Mesenchymal stem cell (in vitro differentiated cells and primary cell): ENCODE results near the gene PRKAG3.

Experiments
- DNase-seq: peaks from one replicate; pipeline ENCODE4 v3.0.0-alpha.2; 2013
- H2AFZ ChIP-seq: one replicate; pipeline ENCODE4 v1.6.1; 2013; ENCODE audit warnings: low read depth, mild to moderate bottlenecking, control low read depth, inconsistent platforms, low read length, moderate library complexity
- H2AK5ac ChIP-seq: 2 replicates; pipeline ENCODE4 v1.6.1; 2013; ENCODE audit warnings: low read length, moderate library complexity, mild to moderate bottlenecking, inconsistent platforms; ENCODE audit not compliant: severe bottlenecking
- H2BK120ac ChIP-seq: one replicate; pipeline ENCODE4 v1.6.1; 2013; ENCODE audit warnings: low read depth, mild to moderate bottlenecking, inconsistent platforms, low read length, moderate library complexity
- H2BK12ac ChIP-seq, 2 experiments: one replicate each; pipeline ENCODE4 v1.6.1; 2013; ENCODE audit warnings: inconsistent platforms in 2 of 2, low read length in 2 of 2, mild to moderate bottlenecking in 2 of 2, moderate library complexity in 2 of 2, control low read depth in 1 of 2
- H2BK15ac ChIP-seq: one replicate; pipeline ENCODE4 v1.6.1; 2013; ENCODE audit warnings: mild to moderate bottlenecking, low read depth, inconsistent platforms; ENCODE audit not compliant: poor library complexity, severe bottlenecking
- H2BK5ac ChIP-seq: 2 replicates; pipeline ENCODE4 v1.6.1; 2013; ENCODE audit warnings: low read depth, mild to moderate bottlenecking, low read length, control low read depth, inconsistent platforms; ENCODE audit not compliant: poor library complexity, severe bottlenecking
- H3K14ac ChIP-seq, 2 experiments: one replicate each; pipeline ENCODE4 v1.6.1; 2013; ENCODE audit warnings: inconsistent platforms in 2 of 2, low read length in 2 of 2, control low read depth in 1 of 2, mild to moderate bottlenecking in 1 of 2, moderate library complexity in 1 of 2
- H3K18ac ChIP-seq, 2 experiments: one replicate each; pipeline ENCODE4 v1.6.1; 2013; ENCODE audit warnings: inconsistent platforms in 2 of 2, low read length in 2 of 2, control low read depth in 1 of 2, low read depth in 1 of 2, mild to moderate bottlenecking in 1 of 2
- H3K23ac ChIP-seq, 2 experiments: one replicate each; pipeline ENCODE4 v1.6.1; 2013; ENCODE audit warnings: inconsistent platforms in 2 of 2, low read length in 2 of 2, mild to moderate bottlenecking in 2 of 2, moderate library complexity in 2 of 2, control low read depth in 1 of 2
- H3K27ac ChIP-seq: 2 replicates; pipeline ENCODE4 v1.5.1; 2013; ENCODE audit warnings: mild to moderate bottlenecking, moderate library complexity, low read length, control low read depth, inconsistent platforms; ENCODE audit not compliant: poor library complexity, severe bottlenecking
- H3K27me3 ChIP-seq, 2 experiments: 2 replicates each; pipeline versions ENCODE4 v1.6.1 to v1.7.0; 2013; ENCODE audit warnings: low read length in 2 of 2, mild to moderate bottlenecking in 2 of 2, moderate library complexity in 2 of 2, control low read depth in 1 of 2, inconsistent platforms in 1 of 2; ENCODE audit not compliant: control insufficient read depth in 1 of 2, insufficient read depth in 1 of 2
- H3K36me3 ChIP-seq, 2 experiments: 2 replicates each; pipeline versions ENCODE4 v1.6.1 to v1.7.0; 2013; ENCODE audit warnings: low read length in 2 of 2, control low read depth in 1 of 2, inconsistent platforms in 1 of 2, low read depth in 1 of 2, mild to moderate bottlenecking in 1 of 2; ENCODE audit not compliant: insufficient read depth in 2 of 2, control insufficient read depth in 1 of 2
- H3K4ac ChIP-seq, 2 experiments: one replicate each; pipeline ENCODE4 v1.6.1; 2013; ENCODE audit warnings: inconsistent platforms in 2 of 2, low read length in 2 of 2, mild to moderate bottlenecking in 2 of 2, moderate library complexity in 2 of 2, control low read depth in 1 of 2, low read depth in 1 of 2
- H3K4me1 ChIP-seq: 2 replicates; pipeline ENCODE4 v1.6.1; 2013; ENCODE audit warnings: low read depth, low read length, control low read depth; ENCODE audit not compliant: control insufficient read depth, insufficient read depth
- H3K4me2 ChIP-seq: 2 replicates; pipeline ENCODE4 v1.6.1; 2013; ENCODE audit warnings: low read length, mild to moderate bottlenecking, inconsistent platforms; ENCODE audit not compliant: poor library complexity, severe bottlenecking
- H3K4me3 ChIP-seq, 2 experiments: 2 replicates each; pipeline versions ENCODE4 v1.5.1 to v1.7.0; 2013; ENCODE audit warnings: low read length in 2 of 2, mild to moderate bottlenecking in 2 of 2, control low read depth in 1 of 2, low read depth in 1 of 2; ENCODE audit not compliant: insufficient read depth in 1 of 2
- H3K79me1 ChIP-seq: replicated peaks from 2 replicates; pipeline ENCODE4 v1.6.1; 2013; ENCODE audit warnings: mild to moderate bottlenecking, control low read depth, low read length, inconsistent platforms; ENCODE audit not compliant: poor library complexity, severe bottlenecking
- H3K9ac ChIP-seq: 2 replicates; pipeline ENCODE4 v1.7.0; 2013; ENCODE audit warnings: mild to moderate bottlenecking, low read length, moderate library complexity
- H3K9me3 ChIP-seq: 2 replicates; pipeline ENCODE4 v1.7.0; 2013; ENCODE audit warnings: mild to moderate bottlenecking, low read length; ENCODE audit not compliant: control insufficient read depth
- H4K8ac ChIP-seq: one replicate; pipeline ENCODE4 v1.6.1; 2013; ENCODE audit warnings: inconsistent platforms, mild to moderate bottlenecking, low read length, moderate library complexity
- H4K91ac ChIP-seq: one replicate; pipeline ENCODE4 v1.6.1; 2013; ENCODE audit warnings: mild to moderate bottlenecking, low read length, inconsistent platforms
- WGBS: methylation state at CpG from one replicate; pipeline ENCODE4 v1.1.7; 2013; ENCODE audit warnings: mixed read lengths; 5-methylcytosine and 5-hydroxymethylcytosine counted together

Gene PRKAG3

DNA sequence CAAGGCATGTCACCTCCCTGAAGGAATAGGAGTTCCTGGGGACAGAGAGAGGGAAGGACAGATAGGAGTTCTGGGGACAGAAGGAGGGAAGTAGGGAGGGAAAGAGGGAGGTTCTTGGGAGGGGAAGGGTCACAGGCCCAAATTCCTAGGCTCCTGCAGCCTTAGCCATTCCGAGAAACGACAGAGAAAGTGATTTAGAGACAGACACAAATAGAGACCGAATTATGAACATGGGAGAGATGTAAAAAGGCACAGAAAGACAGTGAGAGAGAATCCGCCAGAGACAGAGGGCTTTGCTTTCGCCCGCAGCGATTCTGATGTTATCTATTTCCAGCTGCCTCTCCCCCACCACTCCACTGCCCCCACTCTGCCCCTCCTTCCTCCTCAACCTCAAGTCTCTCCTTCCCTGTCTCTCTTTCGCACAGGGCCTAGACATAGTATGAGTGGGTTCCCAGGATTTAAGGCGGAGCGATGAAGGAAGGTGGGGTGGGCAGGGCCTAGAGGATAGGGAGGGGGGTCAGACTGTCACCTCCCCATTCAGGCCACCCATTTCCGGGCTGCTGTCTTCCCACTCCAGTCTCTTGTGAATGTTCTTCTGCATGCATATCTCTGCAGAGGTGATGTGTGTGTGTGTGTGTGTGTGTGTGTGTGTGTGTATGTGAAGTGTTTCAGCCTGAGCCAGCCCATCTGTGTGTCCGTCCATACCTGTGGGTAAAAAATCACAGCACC lies 24.7 kb upstream of the PRKAG3 start:
- Histone ChIP-seq H3K9ac (no peak overlapping the region), H3K23ac (no peak overlapping the region), H2BK120ac (no peak overlapping the region), H3K27me3 (peaks cover 82 to 84% of the 10 kb centered on the region in 2 experiments), H3K4me3 (no peak overlapping the region), H2AK5ac (no peak overlapping the region), H3K4me2 (no peak overlapping the region), H3K4ac (no peak overlapping the region), H2BK5ac (no peak overlapping the region), H3K9me3 (no peaks in the 10 kb centered on the region), H3K79me1 (no peaks in the 10 kb centered on the region), H4K91ac (no peak overlapping the region), H3K27ac (no peak overlapping the region), H2AFZ (no peak overlapping the region), H3K18ac (no peak overlapping the region), H3K14ac (no peak overlapping the region), H3K36me3 (no peaks in the 10 kb centered on the region), H3K4me1 (peaks cover 25% of the 10 kb centered on the region), H2BK12ac (no peak overlapping the region), H2BK15ac (no peak overlapping the region), H4K8ac (no peak overlapping the region)
- DNase-seq = no peak
- 17% methylated on average over 9 of the region's 12 CpGs for WGBS

DNA sequence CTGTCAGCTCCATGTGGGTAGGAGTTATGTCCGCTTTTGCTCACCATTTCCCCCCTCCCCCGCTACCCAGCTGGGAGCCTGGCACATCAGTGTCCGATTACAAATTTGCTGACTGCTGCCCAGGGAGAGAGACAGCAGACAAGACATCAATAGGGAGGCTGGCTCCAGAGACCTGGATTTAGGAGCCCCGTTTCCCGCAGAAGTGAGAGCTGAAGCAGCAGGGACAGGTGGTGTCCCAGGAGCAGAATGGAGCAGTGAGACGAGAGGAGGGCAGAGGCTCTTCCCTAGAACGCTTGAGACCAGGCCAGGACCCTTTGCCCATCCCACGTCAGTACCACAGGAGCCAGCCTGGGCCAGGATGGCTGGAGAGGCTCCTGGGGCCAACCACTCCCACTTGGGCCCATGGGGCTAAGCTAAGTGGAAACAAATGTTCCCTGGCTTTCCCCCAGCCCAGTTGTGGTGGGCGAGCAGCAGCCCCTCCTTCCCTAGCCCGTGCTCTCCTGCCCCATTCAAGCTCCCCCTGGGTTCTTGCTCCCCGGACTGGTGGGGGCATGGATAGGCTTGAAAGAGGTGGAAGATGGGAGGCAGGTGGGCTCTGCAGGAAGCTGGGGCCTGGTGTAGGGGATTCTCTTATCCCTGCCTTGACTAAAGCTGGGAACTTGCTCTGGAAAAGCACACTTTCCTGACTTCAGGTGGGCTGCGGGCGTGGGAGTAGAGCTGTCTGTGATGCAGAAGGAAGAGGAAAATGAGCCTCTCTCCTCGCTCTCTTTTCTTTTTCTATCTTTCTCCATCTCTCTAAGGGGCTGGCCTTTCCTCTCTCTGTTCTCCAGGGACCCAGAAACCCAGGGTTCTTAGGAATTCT lies 23.9 kb upstream of the PRKAG3 start:
- no peak overlapping the region for H3K27ac ChIP-seq
- 40% methylated on average over 12 of the region's 14 CpGs for WGBS

DNA sequence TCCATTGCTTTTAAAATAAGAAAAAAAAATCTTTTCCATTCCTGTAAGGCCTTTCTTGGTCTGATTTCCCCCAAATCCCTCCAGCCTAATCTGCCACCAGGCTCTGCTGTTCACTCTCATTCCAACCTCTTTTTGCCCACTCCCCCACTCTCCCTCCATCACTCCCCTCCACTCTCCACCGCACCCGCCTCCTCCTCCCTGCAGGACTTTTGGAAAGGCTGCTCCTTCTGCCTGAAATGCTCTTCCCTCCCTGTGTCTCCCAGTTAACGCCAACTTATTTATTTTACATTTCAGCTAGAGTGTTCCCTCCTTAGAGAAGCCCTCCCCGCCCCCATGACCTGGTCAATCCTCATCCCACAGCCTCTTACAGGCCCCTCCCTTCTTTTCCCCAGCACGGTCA lies 23.3 kb upstream of the PRKAG3 start:
- Histone ChIP-seq H3K23ac (no peak overlapping the region), H2BK15ac (no peak overlapping the region), H3K9me3 (no peaks in the 10 kb centered on the region), H2BK120ac (no peak overlapping the region), H2AFZ (no peak overlapping the region), H3K4me3 (no peak overlapping the region), H2AK5ac (no peak overlapping the region), H3K9ac (no peak overlapping the region), H4K8ac (no peak overlapping the region), H3K27ac (no peak overlapping the region), H3K4ac (no peak overlapping the region), H3K27me3 (peaks cover 75 to 82% of the 10 kb centered on the region in 2 experiments), H3K36me3 (no peaks in the 10 kb centered on the region), H3K18ac (no peak overlapping the region), H3K79me1 (no peaks in the 10 kb centered on the region), H3K4me2 (no peak overlapping the region), H2BK5ac (no peak overlapping the region), H3K14ac (no peak overlapping the region), H3K4me1 (peaks cover 16% of the 10 kb centered on the region), H4K91ac (no peak overlapping the region), H2BK12ac (no peak overlapping the region)
- DNase-seq = no peak
- 32% methylated on average over 4 of the region's 5 CpGs for WGBS

More for the DNA sequence above, 23.9 kb upstream of the PRKAG3 start:
- Histone ChIP-seq H3K9me3 (no peaks in the 10 kb centered on the region), H3K36me3 (no peaks in the 10 kb centered on the region), H2AFZ (no peak overlapping the region), H2BK12ac (no peak overlapping the region), H3K4me1 (peaks cover 20% of the 10 kb centered on the region), H3K9ac (no peak overlapping the region), H2BK15ac (no peak overlapping the region), H2BK120ac (no peak overlapping the region), H3K79me1 (no peaks in the 10 kb centered on the region), H3K14ac (no peak overlapping the region), H2AK5ac (no peak overlapping the region), H3K18ac (no peak overlapping the region), H3K4me3 (no peak overlapping the region), H3K27me3 (peaks cover 81 to 84% of the 10 kb centered on the region in 2 experiments), H2BK5ac (no peak overlapping the region), H4K91ac (no peak overlapping the region), H3K4ac (no peak overlapping the region), H4K8ac (no peak overlapping the region), H3K23ac (no peak overlapping the region), H3K4me2 (no peak overlapping the region)
- no peak for DNase-seq

GRCh38 chr2:218853766-218854165 lies 22.2 kb upstream of the PRKAG3 start:
- Histone ChIP-seq H2AFZ (no peak overlapping the region), H4K8ac (no peak overlapping the region), H3K23ac (no peak overlapping the region), H3K4me1 (peaks cover 7% of the 10 kb centered on the region), H3K27ac (no peak overlapping the region), H2BK12ac (no peak overlapping the region), H2BK5ac (no peak overlapping the region), H2AK5ac (no peak overlapping the region), H3K18ac (no peak overlapping the region), H3K4me3 (no peak overlapping the region), H3K36me3 (no peaks in the 10 kb centered on the region), H3K9me3 (no peaks in the 10 kb centered on the region), H4K91ac (no peak overlapping the region), H3K4me2 (no peak overlapping the region), H2BK15ac (no peak overlapping the region), H3K4ac (no peak overlapping the region), H3K27me3 (peaks cover 73 to 81% of the 10 kb centered on the region in 2 experiments), H3K9ac (no peak overlapping the region), H3K14ac (no peak overlapping the region), H2BK120ac (no peak overlapping the region), H3K79me1 (no peaks in the 10 kb centered on the region)
- DNase-seq = no peak
- 36% methylated on average over 5 of the region's 5 CpGs for WGBS
